ENCODE results near the gene EPB41L4A. TPM values are rescaled to one million over a fixed set of nuclear protein-coding genes. Genes with fewer than 3 reads are reported as not detected.
"Not testable (repeated sequence)": the region's sequence is repeated elsewhere in the genome, so short reads cannot be mapped to it uniquely, and the experiment has no call there.

Gene EPB41L4A
- total RNA-seq, 2 donors from 2014 or later = 13.0 to 23.8 TPM

DNA sequence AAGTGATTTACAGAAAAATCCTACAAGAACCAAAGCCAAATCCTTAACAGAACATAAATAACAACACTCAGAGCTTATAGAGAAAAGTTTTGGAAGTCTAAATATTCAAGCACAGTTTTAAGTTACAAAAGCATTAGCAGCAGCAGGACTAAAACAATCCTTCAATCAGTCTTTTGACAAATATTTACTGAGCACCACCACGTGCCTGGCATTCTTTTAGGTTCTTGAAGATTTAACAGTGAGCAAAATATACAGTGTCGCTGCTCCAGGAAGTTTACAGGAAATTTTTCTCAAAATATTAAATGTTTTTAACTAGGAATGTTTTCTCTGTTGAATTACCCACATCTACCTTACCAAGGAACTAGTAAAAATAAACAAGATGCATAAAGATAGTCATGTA is 11.4 kb downstream of the EPB41L4A start:
- intact Hi-C loops (cut with DNase I) = no loop called here
- no peak for DNase-seq (ENCODE audit: low spot score)

DNA sequence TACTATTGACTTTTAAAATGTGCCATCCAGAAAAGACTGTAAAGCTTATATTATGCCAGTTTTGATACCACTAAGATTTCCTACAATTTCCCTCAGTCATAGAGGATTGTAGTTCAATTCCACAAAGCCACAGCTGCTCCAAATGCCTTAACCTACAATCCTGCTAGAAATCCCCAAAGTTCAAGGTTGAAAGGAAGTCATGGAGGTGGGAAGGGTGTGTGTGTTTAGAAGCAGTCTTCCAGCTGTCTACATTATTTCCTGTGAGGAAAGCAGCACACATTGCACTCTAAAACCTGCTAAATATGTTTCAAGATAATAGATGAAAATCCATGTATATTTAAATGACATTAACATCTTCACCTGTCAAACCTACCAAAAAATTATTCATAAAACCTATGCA is 11.8 kb downstream of the EPB41L4A start:
- intact Hi-C loops (cut with DNase I) = no loop called here

DNA sequence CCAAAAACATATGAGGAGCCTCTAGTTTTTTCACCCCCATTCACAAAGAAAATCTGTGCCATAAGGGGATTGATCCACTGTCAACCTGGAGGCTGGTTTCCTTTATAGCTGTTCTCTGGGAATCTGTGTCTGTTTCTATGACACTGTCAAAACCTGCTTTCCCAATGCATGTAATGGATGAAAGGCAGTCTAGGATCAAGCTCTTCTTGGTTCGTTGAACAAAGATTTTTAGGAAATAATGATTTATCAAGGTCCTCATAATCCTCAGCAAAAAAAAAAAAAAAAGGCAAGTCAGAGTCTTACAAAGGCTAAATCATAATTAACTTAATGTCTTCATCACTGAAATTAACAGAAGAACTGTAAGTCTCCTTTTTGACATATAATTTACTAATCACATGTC is 16.0 kb downstream of the EPB41L4A start:
- no peak for DNase-seq (ENCODE audit: low spot score)
- intact Hi-C loops (cut with DNase I) = no loop called here

More for the DNA sequence above, 11.8 kb downstream of the EPB41L4A start:
- no peak for DNase-seq (ENCODE audit: low spot score)

DNA sequence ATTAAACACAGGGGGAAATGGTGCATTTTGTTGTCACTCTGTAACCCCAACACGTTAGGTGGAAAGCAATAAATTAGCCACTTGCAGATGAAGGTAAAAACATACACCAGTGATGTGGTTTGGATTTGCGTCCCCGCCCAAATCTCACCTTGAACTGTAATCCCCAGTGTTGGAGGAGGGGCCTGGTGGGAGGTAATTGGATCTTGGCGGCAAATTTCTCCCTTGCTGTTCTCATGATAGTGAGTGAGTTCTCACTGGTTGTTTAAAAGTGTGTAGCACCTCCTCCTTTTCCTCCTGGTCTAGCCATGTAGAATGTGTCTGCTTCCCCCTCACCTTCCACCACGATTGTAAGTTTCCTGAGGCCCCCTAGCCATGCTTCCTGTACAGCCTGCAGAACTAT is 17.2 kb downstream of the EPB41L4A start:
- no peak for DNase-seq (ENCODE audit: low spot score)
- intact Hi-C loops (cut with DNase I) = no loop called here

DNA sequence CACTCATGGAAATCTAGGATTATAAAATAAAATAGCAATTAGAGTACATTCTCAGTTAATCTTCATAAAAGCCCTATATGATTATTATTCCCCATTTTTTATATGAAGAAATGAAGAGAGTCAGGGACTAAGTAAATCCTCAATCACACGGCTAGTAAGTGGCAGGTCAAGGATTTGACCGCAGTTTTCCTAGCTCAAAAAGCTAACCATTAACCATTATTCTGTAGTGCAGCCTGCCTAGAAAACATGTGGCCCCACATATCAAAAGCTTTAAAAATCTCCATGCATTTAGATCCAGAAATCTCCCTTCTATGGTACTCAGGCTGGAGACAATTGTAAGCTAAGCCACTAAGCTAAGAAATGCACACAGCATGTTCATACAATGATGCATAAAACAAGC is 21.4 kb downstream of the EPB41L4A start:
- intact Hi-C loops (cut with DNase I) = no loop called here
- DNase-seq (ENCODE audit: low spot score) = no peak

DNA sequence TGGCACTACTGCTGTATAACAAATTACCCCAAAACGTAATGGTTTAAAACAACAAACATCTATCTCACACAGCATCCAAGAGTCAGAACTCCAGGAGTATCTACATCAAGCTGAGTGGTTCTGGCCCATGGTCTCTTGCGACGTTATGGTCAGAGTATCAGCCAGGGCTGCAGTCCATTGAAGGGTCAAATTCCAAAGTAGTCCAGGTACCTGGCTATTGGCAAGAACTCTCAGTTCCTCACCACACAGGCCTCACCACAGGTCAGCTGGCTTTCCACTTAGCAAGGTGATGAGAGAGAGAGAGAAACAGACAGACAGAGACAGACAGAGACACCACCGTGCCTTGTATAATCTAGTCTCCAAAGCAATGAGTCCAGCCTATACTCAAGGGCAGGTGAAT is 22.6 kb downstream of the EPB41L4A start:
- intact Hi-C loops (cut with DNase I) = no loop called here

DNA sequence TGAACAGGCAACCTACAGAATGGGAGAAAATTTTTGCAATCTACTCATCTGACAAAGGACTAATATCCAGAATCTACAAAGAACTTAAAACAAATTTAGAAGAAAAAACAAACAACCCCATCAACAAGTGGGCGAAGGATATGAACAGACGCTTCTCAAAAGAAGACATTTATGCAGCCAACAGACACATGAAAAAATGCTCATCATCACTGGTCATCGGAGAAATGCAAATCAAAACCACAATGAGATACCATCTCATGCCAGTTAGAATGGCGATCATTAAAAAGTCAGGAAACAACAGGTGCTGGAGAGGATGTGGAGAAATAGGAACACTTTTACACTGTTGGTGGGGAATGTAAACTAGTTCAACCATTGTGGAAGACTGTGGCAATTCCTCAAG is 23.8 kb downstream of the EPB41L4A start:
- DNase-seq (ENCODE audit: low spot score); intact Hi-C loops (cut with DNase I): not testable (repeated sequence)

More for the DNA sequence above, 22.6 kb downstream of the EPB41L4A start:
- no peak for DNase-seq (ENCODE audit: low spot score)

DNA sequence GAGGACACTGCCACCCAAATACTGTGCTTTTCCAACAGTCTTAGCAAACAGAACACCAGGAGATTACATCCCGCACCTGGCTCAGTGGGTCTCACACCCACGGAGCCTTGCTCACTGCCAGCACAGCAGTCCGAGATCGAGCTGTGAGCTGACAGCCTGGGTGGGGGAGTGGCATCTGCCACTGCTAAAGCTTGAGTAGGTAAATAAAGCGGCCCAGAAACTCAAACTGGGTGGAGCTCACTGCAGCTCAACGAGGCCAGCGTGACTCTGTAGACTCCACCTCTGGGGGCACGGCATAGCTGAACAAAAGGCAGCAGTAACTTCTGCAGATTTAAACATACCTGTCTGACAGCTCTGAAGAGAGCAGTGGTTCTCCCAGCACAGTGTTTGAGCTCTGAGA is 28.8 kb downstream of the EPB41L4A start:
- no peak for DNase-seq (ENCODE audit: low spot score)
- intact Hi-C loops (cut with DNase I) = no loop called here

DNA sequence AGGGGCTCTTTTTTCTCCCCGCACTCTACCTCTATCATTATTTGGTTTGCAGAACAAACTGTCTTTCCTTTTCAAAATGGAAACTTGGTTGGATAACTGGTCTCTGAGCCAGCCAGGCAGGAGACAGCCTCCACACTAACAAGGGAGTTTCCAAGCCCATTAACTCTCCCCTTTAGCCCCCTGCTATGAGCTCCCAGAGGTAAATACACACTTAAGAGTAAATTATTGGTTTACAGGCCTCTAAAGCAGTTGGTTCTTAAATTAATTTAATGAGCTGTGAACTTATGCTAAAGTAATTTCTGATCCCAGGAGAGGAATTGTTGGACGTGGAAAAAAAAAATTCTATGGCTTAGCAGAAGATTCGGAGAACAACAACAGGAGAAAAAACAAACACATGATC is 30.3 kb downstream of the EPB41L4A start:
- no peak for DNase-seq (ENCODE audit: low spot score)
- intact Hi-C loops (cut with DNase I) = no loop called here

DNA sequence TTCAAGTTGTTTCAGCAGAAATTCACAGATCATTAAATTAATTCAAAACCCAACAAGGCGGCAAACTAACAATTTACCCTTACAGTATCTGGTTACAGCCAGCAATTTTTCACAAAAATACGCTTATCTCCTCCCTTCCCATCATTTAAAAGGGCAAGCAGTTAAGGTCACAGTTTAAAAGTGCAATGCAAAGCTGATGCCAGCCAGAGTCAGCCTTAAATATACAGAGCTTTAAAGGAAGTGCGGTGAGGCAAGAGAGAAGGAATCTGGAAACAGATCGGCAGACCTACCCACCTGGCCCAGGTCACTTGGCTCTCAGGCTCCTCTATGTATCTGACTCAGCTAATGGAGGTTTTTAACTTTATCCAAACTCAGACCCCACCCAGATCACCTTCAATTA is 31.0 kb downstream of the EPB41L4A start:
- intact Hi-C loops (cut with DNase I) = no loop called here

DNA sequence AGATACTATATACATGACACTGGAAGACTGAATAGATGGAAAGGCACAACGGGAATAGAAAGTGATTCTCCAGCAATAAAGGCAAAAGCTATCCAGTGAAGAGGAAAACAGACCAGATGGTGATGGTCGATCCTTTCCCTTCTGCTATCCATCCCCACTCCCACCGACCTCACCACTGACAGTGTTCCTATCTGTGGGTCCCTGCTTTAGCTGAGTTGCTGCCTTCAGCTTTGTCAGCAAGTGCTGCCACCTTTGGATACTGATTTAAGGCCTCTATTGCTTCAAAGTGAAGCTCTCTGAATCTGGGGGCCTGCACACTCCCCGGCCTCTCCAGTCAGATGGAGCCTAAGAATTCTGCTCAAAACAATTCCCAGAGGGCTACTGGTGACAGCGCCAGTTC is 32.3 kb downstream of the EPB41L4A start:
- no peak for DNase-seq (ENCODE audit: low spot score)
- intact Hi-C loops (cut with DNase I) = no loop called here

More for the DNA sequence above, 31.0 kb downstream of the EPB41L4A start:
- no peak for DNase-seq (ENCODE audit: low spot score)

DNA sequence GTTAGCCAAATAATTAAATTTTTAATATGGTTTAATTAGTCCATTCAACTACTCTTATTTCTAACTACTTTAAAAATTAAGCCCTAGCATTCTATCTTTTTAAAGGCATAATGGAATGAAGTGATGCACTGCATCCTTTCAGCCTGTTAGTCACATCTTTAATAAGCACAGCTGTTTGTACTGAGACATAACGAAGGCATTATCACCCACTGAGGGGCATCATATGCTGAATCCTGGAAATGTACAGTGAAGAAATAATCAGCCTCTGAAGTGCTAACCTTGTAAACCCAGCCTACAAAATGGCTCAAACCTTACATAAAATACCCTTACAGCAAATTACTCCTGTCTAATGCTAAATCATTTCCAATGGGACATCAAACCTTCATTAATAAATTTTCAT is 33.1 kb downstream of the EPB41L4A start:
- no peak for DNase-seq (ENCODE audit: low spot score)
- intact Hi-C loops (cut with DNase I) = no loop called here

DNA sequence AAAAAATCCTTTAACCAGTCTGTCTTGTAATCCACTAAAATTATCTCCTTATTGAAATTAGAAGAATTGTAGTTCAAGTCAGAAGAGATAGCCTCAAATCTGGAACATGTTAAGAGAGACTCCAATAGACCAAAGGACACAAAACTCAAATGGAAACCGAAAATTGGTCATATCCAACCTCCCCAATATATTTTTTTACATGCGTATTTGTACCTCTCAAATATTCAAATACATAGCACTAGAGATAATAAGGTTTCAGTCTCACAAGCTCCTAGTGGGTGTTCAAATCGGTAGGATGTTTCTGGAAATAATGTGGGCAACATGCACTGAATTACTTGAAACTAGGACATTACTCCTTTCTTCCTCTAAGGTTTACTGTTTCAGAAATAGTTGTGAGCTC is 33.5 kb downstream of the EPB41L4A start:
- intact Hi-C loops (cut with DNase I) = no loop called here
- DNase-seq (ENCODE audit: low spot score) = no peak

DNA sequence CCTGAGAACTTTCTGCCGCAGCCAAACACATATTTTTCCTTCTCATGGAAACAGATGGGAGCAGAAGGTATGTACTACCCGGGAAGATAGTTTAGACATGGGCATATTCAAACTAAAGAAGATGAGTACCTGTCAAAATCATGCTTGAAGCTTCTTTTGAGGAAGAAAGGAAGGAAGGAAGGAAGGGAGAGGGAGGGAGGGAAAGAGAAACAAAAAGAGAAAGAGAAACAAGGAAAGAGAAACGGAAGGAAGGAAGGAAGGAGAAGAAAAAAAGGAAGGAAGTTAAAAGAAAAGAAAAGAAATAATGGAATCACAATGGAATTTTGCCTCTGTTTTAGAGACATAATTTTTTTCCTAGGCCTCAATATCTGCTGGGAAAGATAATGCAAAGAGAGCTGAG is 34.6 kb downstream of the EPB41L4A start:
- DNase-seq (ENCODE audit: low spot score) = no peak
- intact Hi-C loops (cut with DNase I) = no loop called here

DNA sequence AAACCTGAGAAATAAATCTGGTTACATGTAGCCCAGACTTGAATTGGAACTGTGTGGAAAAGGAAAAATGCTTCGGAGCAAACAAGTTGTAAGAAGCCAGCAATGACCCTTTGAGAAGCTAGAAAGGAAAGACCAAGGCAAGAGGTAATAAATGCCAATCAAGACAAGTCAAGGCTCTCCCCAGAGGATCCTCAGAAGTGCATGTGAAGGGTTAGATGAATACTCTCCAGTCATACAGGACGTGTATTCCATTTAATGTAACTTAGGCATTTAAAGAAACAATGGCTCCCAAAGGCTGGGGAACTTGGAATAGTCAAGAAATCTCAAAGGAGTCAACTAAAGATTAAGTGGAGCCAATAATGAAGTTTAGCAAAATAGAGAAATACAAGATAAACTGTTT is 36.2 kb downstream of the EPB41L4A start:
- intact Hi-C loops (cut with DNase I) = no loop called here
- no peak for DNase-seq (ENCODE audit: low spot score)

DNA sequence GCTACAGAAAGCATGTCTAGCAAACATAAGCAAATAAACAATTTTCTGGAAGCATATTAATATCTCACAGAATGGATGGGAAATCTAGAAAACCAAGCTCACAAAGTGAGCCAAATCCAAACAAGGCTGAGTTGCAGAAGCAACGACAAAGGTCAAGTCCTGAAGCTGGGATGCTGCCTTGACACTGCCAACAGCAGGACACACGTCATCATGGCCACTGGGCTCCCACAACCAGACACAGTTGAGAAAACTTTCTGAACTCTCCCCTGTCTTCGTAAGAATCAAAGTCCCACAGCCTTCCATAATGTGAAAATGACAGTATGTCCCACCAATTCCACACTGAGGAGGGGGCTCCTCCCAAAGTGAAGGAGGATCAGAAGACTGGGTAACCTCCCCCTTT is 37.6 kb downstream of the EPB41L4A start:
- DNase-seq (ENCODE audit: low spot score) = no peak
- intact Hi-C loops (cut with DNase I) = no loop called here

DNA sequence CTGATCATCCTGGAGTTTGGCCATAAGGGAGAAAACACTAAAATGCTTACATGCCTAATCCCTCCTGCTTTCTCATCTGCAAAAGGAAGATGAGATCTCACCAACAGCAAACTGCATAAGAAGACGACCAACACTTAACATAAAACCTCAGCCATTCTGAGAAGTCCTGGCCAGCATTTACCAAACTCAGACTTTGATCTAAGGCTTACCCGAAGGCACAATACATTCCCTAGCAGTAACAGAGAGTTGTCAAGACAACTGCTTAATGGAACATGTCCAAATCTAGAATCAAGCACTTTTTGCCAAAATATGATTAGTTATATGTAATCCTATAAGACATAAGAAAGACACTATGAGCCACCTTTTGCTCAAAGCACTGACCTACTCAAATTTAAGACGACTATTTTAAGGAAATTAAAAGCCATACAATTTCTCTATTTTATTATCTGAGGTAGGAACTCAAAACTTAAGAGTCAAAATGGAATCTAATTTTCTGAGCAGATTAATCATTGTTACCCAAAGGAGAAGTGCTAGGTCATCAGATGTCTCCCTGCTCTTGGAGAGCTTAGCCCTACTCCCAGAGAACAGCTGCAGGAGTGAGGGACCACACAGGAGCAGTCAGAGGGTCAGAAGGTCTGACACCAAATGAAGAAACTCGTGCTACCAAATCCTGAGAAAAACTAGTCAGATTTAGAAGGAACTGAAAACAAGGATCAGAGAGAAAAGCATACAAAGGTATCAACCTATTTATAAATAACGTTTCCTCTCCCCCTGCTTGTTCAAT is 39.3 kb downstream of the EPB41L4A start:
- intact Hi-C loops (cut with DNase I) = no loop called here

DNA sequence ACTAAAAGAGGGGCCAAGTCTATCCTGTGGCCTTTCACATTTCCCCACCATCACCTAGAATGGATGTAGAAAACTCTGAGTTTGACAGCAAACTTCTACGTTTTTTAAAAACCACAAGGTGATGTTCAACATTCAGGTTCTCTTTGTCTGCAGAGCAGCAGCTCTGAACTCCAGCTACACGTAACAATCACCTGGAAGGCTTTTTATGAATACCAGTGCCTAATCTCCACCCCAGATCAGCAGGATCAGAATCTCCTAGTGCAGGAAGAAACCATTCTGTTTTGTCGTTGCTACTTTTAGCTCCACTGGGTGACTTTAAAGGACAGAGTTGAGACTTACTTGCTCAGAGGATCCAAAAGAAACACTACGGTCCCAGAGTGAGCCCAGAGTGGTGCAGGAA is 44.3 kb downstream of the EPB41L4A start:
- intact Hi-C loops (cut with DNase I) = no loop called here
- no peak for DNase-seq (ENCODE audit: low spot score)

More for the DNA sequence above, 39.3 kb downstream of the EPB41L4A start:
- no peak for DNase-seq (ENCODE audit: low spot score)

DNA sequence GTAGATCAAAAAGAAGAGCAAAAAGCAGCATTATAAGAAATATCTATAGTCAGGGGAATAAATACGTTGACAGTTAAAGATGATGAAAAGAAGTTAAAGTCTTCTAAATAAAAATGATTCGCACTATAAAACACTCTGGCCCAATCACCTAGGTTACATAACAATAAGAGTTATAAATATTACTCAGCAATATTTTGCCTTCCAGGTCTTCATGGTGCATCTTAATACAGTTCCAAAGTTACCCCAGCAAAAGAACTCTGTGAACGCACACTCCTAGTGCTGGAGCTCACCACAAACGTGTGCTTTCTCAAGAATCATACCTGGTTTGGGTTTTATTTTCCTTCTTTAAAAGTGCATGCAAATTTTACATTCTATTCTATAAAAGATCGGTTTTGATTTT is 44.7 kb downstream of the EPB41L4A start:
- intact Hi-C loops (cut with DNase I) = no loop called here
- no peak for DNase-seq (ENCODE audit: low spot score)

DNA sequence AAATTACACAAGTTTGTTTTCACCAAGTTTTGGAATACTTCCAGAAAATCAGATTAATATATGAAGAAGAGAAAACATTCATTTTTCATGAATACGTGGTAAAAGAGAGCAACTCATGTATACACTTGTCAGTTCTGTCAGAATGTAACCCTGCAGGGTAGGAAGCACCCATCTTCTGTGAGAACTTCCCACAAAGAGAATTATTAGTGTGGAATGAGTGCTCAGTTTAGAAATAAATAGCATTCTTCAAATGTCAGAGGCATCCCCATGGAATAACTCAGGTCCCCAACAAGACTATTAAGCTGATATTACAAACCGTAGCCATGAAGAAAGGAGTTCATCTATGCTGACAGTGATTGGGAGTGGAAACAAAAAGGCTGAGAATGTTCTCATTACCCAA is 45.2 kb downstream of the EPB41L4A start:
- no peak for DNase-seq (ENCODE audit: low spot score)
- intact Hi-C loops (cut with DNase I) = no loop called here

DNA sequence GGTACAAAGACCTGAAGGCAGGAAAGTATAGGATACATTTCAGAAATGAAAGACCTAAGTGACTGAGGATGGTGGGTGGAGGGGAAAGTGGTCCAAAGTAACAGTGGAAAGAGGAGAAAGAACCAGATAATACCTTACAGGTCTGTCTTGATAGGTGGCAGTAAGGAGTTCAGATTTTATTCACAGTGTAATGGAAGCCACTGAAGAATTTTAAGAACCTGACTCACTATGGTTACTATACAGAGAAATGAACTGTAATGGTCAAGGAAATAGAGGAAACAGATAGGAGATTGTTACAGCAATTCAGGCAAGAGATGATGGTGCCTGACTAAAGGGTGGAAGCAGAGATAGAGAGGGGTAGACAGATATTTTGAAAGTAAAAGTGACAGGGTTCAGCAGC is 46.5 kb downstream of the EPB41L4A start:
- intact Hi-C loops (cut with DNase I) = no loop called here

DNA sequence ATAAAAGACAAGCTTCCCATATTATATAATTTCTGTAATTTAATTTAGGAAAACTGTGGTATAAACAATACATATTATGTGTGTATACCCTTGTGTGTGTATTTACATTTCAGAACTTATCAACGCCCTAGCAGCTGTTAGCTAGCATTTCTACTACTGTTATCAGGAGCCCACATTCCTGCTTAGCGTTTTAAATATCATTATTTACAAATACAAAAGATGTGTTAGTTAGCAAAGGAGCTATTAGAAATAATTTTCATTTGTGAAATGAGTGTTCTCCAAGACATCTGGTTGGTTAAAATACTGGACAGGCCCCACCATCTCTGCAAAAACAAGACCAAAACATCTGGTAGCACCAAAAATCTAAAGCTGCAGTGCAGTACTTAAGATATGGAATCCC is 48.0 kb downstream of the EPB41L4A start:
- no peak for DNase-seq (ENCODE audit: low spot score)
- intact Hi-C loops (cut with DNase I) = no loop called here

More for the DNA sequence above, 46.5 kb downstream of the EPB41L4A start:
- DNase-seq (ENCODE audit: low spot score) = no peak

All from posterior vena cava (tissue), 2 donors.